Natural killer cell (primary cell): Measurements from ENCODE around the gene ALG14. TPM values are rescaled to one million over a fixed set of nuclear protein-coding genes. Genes with fewer than 3 reads are reported as not detected.

ENCODE experiments used
- ATAC-seq, 3 donors: fragments of 150-1000 bp in 2 of 3; fragments of 200-7000 bp in 1 of 3; cut with Tn5 transposase; 1 replicate in 1 of 3; 2 replicates in 2 of 3; pipeline ENCODE4 v1.10.0; 2021; ENCODE audit warnings: mild to moderate bottlenecking in 2 of 3, moderate library complexity in 2 of 3
- DNase-seq, 2 donors: peaks; one replicate each; pipeline versions ENCODE4 v3.0.0 to v3.0.0-alpha.2; 2013 to 2021; ENCODE audit warnings: mixed read lengths in 1 of 2
- H3K27ac ChIP-seq: one replicate; pipeline ENCODE4 v1.5.1; 2013; ENCODE audit warnings: mild to moderate bottlenecking, low read length
- H3K27me3 ChIP-seq: one replicate; pipeline ENCODE4 v1.6.1; 2013; ENCODE audit warnings: low read length; ENCODE audit not compliant: control insufficient read depth, insufficient read depth
- H3K36me3 ChIP-seq: one replicate; pipeline ENCODE4 v1.6.1; 2013; ENCODE audit warnings: low read length; ENCODE audit not compliant: control insufficient read depth, insufficient read depth
- H3K4me1 ChIP-seq: one replicate; pipeline ENCODE4 v1.6.1; 2013; ENCODE audit warnings: low read length; ENCODE audit not compliant: control insufficient read depth, insufficient read depth
- H3K4me3 ChIP-seq: one replicate; pipeline ENCODE4 v1.5.1; 2013; ENCODE audit warnings: low read length
- H3K9me3 ChIP-seq: one replicate; pipeline ENCODE4 v1.6.1; 2013; ENCODE audit warnings: low read length; ENCODE audit not compliant: control insufficient read depth, insufficient read depth
- H3K27ac Mint-ChIP-seq, 2 donors: one replicate each; pipeline ENCODE4 v1.8.0; 2022; ENCODE audit warnings: mild to moderate bottlenecking in 2 of 2, mixed read lengths in 2 of 2, moderate library complexity in 1 of 2
- H3K27me3 Mint-ChIP-seq, 2 donors: one replicate each; pipeline ENCODE4 v1.8.0; 2022; ENCODE audit warnings: low read depth in 2 of 2, mixed read lengths in 2 of 2
- H3K36me3 Mint-ChIP-seq: one replicate; pipeline ENCODE4 v1.8.0; 2022; ENCODE audit warnings: mixed read lengths
- H3K4me1 Mint-ChIP-seq, 2 donors: one replicate each; pipeline ENCODE4 v1.8.0; 2022; ENCODE audit warnings: mixed read lengths in 2 of 2
- H3K4me3 Mint-ChIP-seq: one replicate; pipeline ENCODE4 v1.8.0; 2022; ENCODE audit warnings: mild to moderate bottlenecking, moderate library complexity, mixed read lengths
- H3K9me3 Mint-ChIP-seq, 2 donors: one replicate each; pipeline ENCODE4 v1.8.0; 2022; ENCODE audit warnings: mixed read lengths in 2 of 2
- CTCF ChIP-seq: fragments of 200-600 bp; IDR thresholded peaks from one replicate; pipeline ENCODE4 v1.8.0; 2022; ENCODE audit warnings: antibody characterized with exemption
- WGBS: methylation state at CpG from one replicate; pipeline ENCODE4 v1.1.7; 2013; ENCODE audit warnings: missing lambda C conversion rate; ENCODE audit not compliant: insufficient coverage; 5-methylcytosine and 5-hydroxymethylcytosine counted together
- intact Hi-C: fragments of 100-400 bp; cut with micrococcal nuclease; formaldehyde crosslinking; loops from one replicate; pipeline ENCODE4 v1.14.2; 2022
- total RNA-seq, 4 donors: library from RNA; stranded (reverse); fragments of 120-200 nt in 1 of 4; gene quantifications; one replicate each; pipeline versions ENCODE4 v1.2.3 to v1.2.4, GENCODE V29; 2013 to 2022

Gene ALG14
- total RNA-seq, 3 donors from 2014 or later (not counting 1 experiment from before 2014, with no cell fraction given) = 0.48 to 2.3 (median 1.1) TPM

GRCh38 chr1:95084317-95085176 is 11.8 kb upstream of the ALG14 start:
- H3K27me3 Mint-ChIP-seq = peaks cover 19 to 43% of the 10 kb centered on the region in 2 donors
- TF ChIP-seq CTCF = peak; percentile 48
- H3K9me3 ChIP-seq = no peaks in the 10 kb centered on the region
- no peaks in the 10 kb centered on the region for H3K4me1 ChIP-seq
- DNase-seq (peak in 1 of 2 donors; percentile 62), ATAC-seq (peak in 1 of 3 donors; percentile 65)
- no peaks in the 10 kb centered on the region for H3K4me1 Mint-ChIP-seq
- H3K9me3 Mint-ChIP-seq = no peaks in the 10 kb centered on the region
- no peaks in the 10 kb centered on the region for H3K36me3 Mint-ChIP-seq
- intact Hi-C loops = no loop called here
- WGBS = 59% methylated on average over 6 of the region's 8 CpGs
- H3K27ac ChIP-seq = no peak overlapping the region
- no peak overlapping the region for H3K27ac Mint-ChIP-seq
- no peaks in the 10 kb centered on the region for H3K36me3 ChIP-seq
- no peak overlapping the region for H3K4me3 Mint-ChIP-seq
- H3K4me3 ChIP-seq = no peak overlapping the region
- H3K27me3 ChIP-seq = no peaks in the 10 kb centered on the region

- no peaks in the 10 kb centered on the region for H3K36me3 Mint-ChIP-seq
- ATAC-seq = no peak
- Histone ChIP-seq H3K36me3 (no peaks in the 10 kb centered on the region), H3K27ac (no peak overlapping the region), H3K4me3 (no peak overlapping the region), H3K9me3 (no peaks in the 10 kb centered on the region), H3K27me3 (no peaks in the 10 kb centered on the region), H3K4me1 (no peaks in the 10 kb centered on the region)
- no peak overlapping the region for H3K4me3 Mint-ChIP-seq
- intact Hi-C loops = no loop called here
- WGBS = 100% methylated on average over 1 of the region's 1 CpG
- no peak overlapping the region for H3K27ac Mint-ChIP-seq
- H3K4me1 Mint-ChIP-seq = no peaks in the 10 kb centered on the region
- DNase-seq = no peak
- H3K9me3 Mint-ChIP-seq = no peaks in the 10 kb centered on the region
- TF ChIP-seq CTCF = no peak
- peaks cover 10 to 19% of the 10 kb centered on the region in 2 donors for H3K27me3 Mint-ChIP-seq
Measured at GRCh38 chr1:95080879-95081278, 8.1 kb upstream of the ALG14 start.

- no peak for TF ChIP-seq CTCF
- no peaks in the 10 kb centered on the region for H3K36me3 ChIP-seq
- no peak overlapping the region for H3K4me3 Mint-ChIP-seq
- H3K9me3 ChIP-seq = no peaks in the 10 kb centered on the region
- H3K4me3 ChIP-seq = no peak overlapping the region
- WGBS = 86% methylated on average over 1 of the region's 1 CpG
- H3K27me3 ChIP-seq = no peaks in the 10 kb centered on the region
- H3K4me1 ChIP-seq = no peaks in the 10 kb centered on the region
- no peak for DNase-seq
- no peak overlapping the region for H3K27ac ChIP-seq
- no peaks in the 10 kb centered on the region for H3K36me3 Mint-ChIP-seq
- no peak overlapping the region for H3K27ac Mint-ChIP-seq
- intact Hi-C loops = no loop called here
- no peak for ATAC-seq
- no peaks in the 10 kb centered on the region for H3K4me1 Mint-ChIP-seq
- no peaks in the 10 kb centered on the region for H3K9me3 Mint-ChIP-seq
- H3K27me3 Mint-ChIP-seq = peaks cover 7 to 19% of the 10 kb centered on the region in 2 donors
Measured at GRCh38 chr1:95080446-95080845, 7.7 kb upstream of the ALG14 start.
